ENCODE results near the gene SMIM15. TPM values are rescaled to one million over a fixed set of nuclear protein-coding genes. Genes with fewer than 3 reads are reported as not detected.
"Not testable (repeated sequence)": the region's sequence is repeated elsewhere in the genome, so short reads cannot be mapped to it uniquely, and the experiment has no call there.

Gene SMIM15, protein sequence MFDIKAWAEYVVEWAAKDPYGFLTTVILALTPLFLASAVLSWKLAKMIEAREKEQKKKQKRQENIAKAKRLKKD
- 10 to 100 TPM; 22.5 to 49.0 (median 40.9) TPM for polyA plus RNA-seq

DNA sequence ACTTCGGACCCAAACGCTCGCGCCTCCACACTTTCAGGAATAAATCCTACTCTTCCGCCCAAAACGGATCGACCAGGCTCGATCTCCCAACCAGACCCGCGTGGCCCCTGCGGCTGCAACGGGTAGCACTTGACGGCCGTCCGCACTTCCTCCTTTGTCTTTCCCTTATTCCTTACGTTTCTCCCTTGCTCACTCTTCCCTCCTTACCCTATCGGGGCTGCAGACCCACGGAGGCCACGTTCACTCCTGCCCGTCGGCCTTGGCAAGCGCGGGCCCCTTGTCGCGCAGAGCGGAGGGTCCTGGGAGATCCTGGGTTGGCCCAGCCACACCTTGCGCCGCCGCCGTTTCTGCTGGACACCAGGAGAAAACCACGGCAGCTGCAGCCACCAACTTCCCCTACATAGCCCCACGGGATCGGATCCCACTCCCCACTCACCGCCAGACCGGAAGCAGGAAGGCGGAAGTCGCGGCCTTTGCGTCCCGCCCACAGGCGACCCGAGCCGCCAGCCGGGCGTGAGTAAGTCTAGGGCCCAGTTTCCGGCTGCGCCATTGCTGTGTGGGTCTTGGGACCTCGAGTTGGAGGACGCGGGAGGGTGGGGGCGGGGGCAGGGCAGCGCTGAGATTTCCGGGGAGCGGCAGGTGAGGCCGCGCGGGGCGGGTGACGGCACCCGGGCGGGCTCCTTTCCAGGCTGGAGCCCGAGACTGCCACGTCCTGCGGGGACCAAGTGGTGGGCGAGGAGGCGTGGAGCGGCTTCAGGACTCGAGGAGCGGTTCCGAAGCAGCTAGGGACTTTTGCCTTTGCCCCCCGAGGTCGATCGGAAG, at the start of gene SMIM15:
SMIM15 (minus strand) TSS at position 459 of the 822 bp plus-strand sequence. CDS start 2,297 bp downstream, outside the sequence.
- H3K27ac Mint-ChIP-seq = peak within 1 kb of the TSS; percentile 90 to 97 (median 93)
- H3K27me3 Mint-ChIP-seq (ENCODE audit: low read depth in 3 of 3) = peaks cover 2 to 7% (median 6%) of the 10 kb centered on the region in 3 donors
- H3K9me3 Mint-ChIP-seq = no peaks in the 10 kb centered on the region
- peaks cover 36 to 57% of the 10 kb centered on the region in 2 donors for H3K4me1 Mint-ChIP-seq
- peak within 1 kb of the TSS; percentile 92 to 99 (median 92) for H3K4me3 Mint-ChIP-seq
- peaks cover 10 to 37% (median 29%) of the 10 kb centered on the region in 3 donors for H3K36me3 Mint-ChIP-seq
- peak; percentile 76 to 80 (median 80) for DNase-seq

- Mint-ChIP-seq H3K27me3 (ENCODE audit: low read depth in 3 of 3) (peaks cover 3 to 14% (median 6%) of the 10 kb centered on the region in 3 donors), H3K36me3 (peaks cover 0 to 4% (median 0%) of the 10 kb centered on the region in 3 donors), H3K4me1 (no peaks in the 10 kb centered on the region), H3K9me3 (peaks cover 0 to 4% (median 2%) of the 10 kb centered on the region in 6 donors), H3K27ac (no peak overlapping the region), H3K4me3 (no peak overlapping the region)
- DNase-seq = no peak
These were observed 45.6 kb upstream of the SMIM15 start for GRCh38 chr5:61207884-61208283.

- Mint-ChIP-seq H3K4me1 (no peaks in the 10 kb centered on the region), H3K27ac (no peak overlapping the region), H3K4me3 (no peak overlapping the region), H3K9me3 (peaks cover 0 to 5% (median 2%) of the 10 kb centered on the region in 6 donors), H3K27me3 (ENCODE audit: low read depth in 3 of 3) (peaks cover 3 to 12% (median 6%) of the 10 kb centered on the region in 3 donors), H3K36me3 (peaks cover 0 to 4% (median 0%) of the 10 kb centered on the region in 3 donors)
- DNase-seq = no peak
These were observed 42.7 kb upstream of the SMIM15 start for GRCh38 chr5:61205013-61205412.

DNA sequence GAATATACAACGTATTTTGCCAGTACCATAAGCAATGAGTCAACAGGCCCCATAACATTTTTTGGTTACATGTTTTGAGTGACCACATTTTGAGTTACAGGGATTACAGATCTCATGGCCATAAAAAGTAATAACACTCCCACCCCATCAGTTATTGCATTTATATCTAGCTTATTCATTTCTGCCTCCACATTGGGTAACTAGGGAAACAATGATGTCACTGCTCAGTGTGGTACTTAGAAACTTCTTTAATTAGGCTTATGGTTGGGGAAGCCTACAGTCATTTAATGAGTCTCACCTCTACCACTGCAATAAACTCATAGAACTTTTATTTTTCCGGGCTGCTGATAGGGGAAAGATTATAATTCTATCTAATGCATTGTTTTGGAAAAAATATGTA, 39.9 kb upstream of the SMIM15 start:
- H3K4me1 Mint-ChIP-seq = no peaks in the 10 kb centered on the region
- no peak for DNase-seq
- H3K4me3 Mint-ChIP-seq = no peak overlapping the region
- peaks cover 4 to 14% (median 6%) of the 10 kb centered on the region in 3 donors for H3K27me3 Mint-ChIP-seq (ENCODE audit: low read depth in 3 of 3)
- H3K27ac Mint-ChIP-seq = no peak overlapping the region
- peaks cover 0 to 11% (median 0%) of the 10 kb centered on the region in 3 donors for H3K36me3 Mint-ChIP-seq
- H3K9me3 Mint-ChIP-seq = peaks cover 3 to 11% (median 6%) of the 10 kb centered on the region in 6 donors

DNA sequence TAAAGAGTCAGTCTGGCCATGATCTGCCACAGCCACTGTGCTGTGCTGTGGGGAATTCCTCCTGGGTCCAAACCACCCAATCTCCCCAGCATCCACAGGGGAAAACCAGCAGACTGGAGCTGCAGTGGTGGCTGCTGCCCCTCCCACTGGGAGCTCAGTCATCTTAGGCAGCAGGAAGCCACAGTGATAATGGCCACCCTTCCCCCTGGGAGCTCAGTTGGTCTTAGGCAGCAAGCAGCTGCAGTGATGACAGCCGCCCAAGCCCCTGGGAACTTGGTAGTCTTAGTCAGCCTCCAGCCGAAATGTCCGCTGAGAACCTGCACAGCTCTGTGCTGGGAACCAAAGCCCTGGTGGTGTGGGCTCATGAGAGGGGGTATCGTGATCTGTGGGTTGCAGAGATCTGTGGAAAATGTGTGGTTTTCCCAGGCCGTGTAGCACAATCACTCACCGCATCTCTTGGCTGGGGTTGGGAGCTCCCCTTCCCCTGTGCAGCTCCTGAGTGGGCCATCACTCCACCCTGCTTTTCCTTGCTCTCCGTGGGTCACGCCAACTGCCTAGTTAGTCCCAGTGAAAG, 38.4 kb upstream of the SMIM15 start:
- H3K27me3 Mint-ChIP-seq (ENCODE audit: low read depth in 3 of 3) = peaks cover 0 to 22% (median 5%) of the 10 kb centered on the region in 3 donors
- H3K9me3 Mint-ChIP-seq = peaks cover 3 to 11% (median 6%) of the 10 kb centered on the region in 6 donors
- H3K36me3 Mint-ChIP-seq = peaks cover 0 to 11% (median 0%) of the 10 kb centered on the region in 3 donors

DNA sequence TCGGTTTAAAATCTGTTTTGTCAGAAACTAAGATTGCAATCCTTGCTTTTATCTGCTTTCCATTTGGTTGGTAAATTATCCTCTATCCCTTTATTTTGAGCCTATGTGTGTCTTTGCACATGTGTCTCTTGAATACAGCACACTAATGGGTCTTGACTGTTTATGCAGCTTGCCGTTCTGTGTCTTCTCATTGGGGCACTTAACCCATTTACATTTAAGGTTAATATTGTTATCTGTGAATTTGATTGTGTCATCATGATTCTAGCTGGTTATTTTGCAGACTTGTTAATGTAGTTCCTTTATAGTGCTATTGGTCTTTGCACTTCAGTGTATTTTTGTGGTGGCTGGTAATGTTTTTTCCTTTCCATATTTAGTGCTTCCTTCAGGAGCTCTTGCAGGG, 36.3 kb upstream of the SMIM15 start:
- Mint-ChIP-seq H3K9me3 (peaks cover 3 to 10% (median 6%) of the 10 kb centered on the region in 6 donors), H3K27me3 (ENCODE audit: low read depth in 3 of 3) (peaks cover 2 to 22% (median 8%) of the 10 kb centered on the region in 3 donors), H3K27ac (no peak overlapping the region), H3K36me3 (peaks cover 0 to 7% (median 0%) of the 10 kb centered on the region in 3 donors), H3K4me1 (no peaks in the 10 kb centered on the region), H3K4me3 (no peak overlapping the region)
- no peak for DNase-seq

More for the DNA sequence above, 38.4 kb upstream of the SMIM15 start:
- DNase-seq = no peak
- Mint-ChIP-seq H3K4me1 (no peaks in the 10 kb centered on the region), H3K4me3 (no peak overlapping the region), H3K27ac (no peak overlapping the region)

DNA sequence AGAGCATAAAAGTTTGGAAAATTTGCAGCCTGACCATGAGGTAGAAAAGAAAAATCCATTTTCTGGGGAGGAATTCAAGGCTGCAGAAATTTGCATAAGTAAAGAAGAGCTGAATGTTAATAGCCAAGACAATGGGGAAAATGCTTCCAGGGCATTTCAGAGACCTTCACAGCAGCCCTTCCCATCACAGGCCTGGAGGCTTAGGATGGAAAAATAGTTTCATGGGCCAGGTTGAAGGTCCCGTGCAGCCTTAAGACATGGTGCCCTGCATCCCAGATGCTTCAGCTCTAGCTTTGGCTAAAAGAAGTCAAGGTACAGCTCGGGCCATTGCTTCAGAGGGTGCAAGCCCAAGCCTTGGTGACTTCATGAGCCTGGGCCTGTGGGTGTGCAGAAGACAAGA, 25.6 kb upstream of the SMIM15 start:
- H3K27ac Mint-ChIP-seq; H3K27me3 Mint-ChIP-seq (ENCODE audit: low read depth in 3 of 3); H3K4me1 Mint-ChIP-seq; H3K4me3 Mint-ChIP-seq; DNase-seq; H3K36me3 Mint-ChIP-seq; H3K9me3 Mint-ChIP-seq: not testable (repeated sequence)

DNA sequence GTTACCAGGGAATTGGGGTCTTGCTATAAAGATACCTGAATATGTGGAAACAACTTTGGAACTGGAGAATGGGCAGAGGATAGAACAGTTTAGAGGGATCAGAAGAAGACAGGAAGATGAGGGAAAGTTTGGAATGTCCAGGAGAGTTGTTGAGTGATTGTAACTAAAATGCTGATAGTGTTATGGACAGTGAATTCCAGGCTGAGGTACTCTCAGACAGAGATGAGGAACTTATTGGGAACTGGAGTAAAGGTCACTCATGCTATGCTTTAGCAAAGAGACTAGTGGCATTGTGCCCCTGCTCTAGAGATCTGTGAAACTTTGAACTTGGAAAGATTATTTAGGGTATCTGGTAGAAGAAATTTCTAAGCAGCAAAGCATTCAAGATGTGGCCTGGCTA, 25.1 kb upstream of the SMIM15 start:
- H3K36me3 Mint-ChIP-seq; H3K4me1 Mint-ChIP-seq; H3K9me3 Mint-ChIP-seq; H3K4me3 Mint-ChIP-seq; H3K27ac Mint-ChIP-seq; H3K27me3 Mint-ChIP-seq (ENCODE audit: low read depth in 3 of 3); DNase-seq: not testable (repeated sequence)

GRCh38 chr5:61186634-61187033, 24.4 kb upstream of the SMIM15 start:
- no peaks in the 10 kb centered on the region for H3K4me1 Mint-ChIP-seq
- H3K27ac Mint-ChIP-seq = no peak overlapping the region
- no peak for DNase-seq

GRCh38 chr5:61184708-61185107, 22.4 kb upstream of the SMIM15 start:
- Mint-ChIP-seq H3K36me3 (peaks cover 0 to 8% (median 3%) of the 10 kb centered on the region in 3 donors), H3K27ac (no peak overlapping the region), H3K27me3 (ENCODE audit: low read depth in 3 of 3) (peaks cover 1 to 4% (median 2%) of the 10 kb centered on the region in 3 donors), H3K4me1 (peaks cover 5 to 14% of the 10 kb centered on the region in 2 donors), H3K9me3 (peaks cover 0 to 2% (median 0%) of the 10 kb centered on the region in 6 donors), H3K4me3 (no peak overlapping the region)
- DNase-seq = no peak

More at GRCh38 chr5:61186634-61187033, 24.4 kb upstream of the SMIM15 start:
- H3K36me3 Mint-ChIP-seq = peaks cover 0 to 8% (median 3%) of the 10 kb centered on the region in 3 donors
- H3K27me3 Mint-ChIP-seq (ENCODE audit: low read depth in 3 of 3) = peaks cover 2 to 6% (median 4%) of the 10 kb centered on the region in 3 donors
- H3K9me3 Mint-ChIP-seq = peaks cover 0 to 2% (median 0%) of the 10 kb centered on the region in 6 donors
- no peak overlapping the region for H3K4me3 Mint-ChIP-seq

GRCh38 chr5:61183538-61183937, 21.3 kb upstream of the SMIM15 start:
- peaks cover 5 to 14% of the 10 kb centered on the region in 2 donors for H3K4me1 Mint-ChIP-seq

GRCh38 chr5:61182449-61182848, 20.2 kb upstream of the SMIM15 start:
- no peak for DNase-seq
- H3K36me3 Mint-ChIP-seq = peaks cover 0 to 8% (median 2%) of the 10 kb centered on the region in 3 donors

More at GRCh38 chr5:61183538-61183937, 21.3 kb upstream of the SMIM15 start:
- peaks cover 0 to 2% (median 0%) of the 10 kb centered on the region in 6 donors for H3K9me3 Mint-ChIP-seq
- H3K27me3 Mint-ChIP-seq (ENCODE audit: low read depth in 3 of 3) = peaks cover 2 to 5% (median 3%) of the 10 kb centered on the region in 3 donors
- no peak overlapping the region for H3K4me3 Mint-ChIP-seq
- no peak for DNase-seq
- H3K27ac Mint-ChIP-seq = no peak overlapping the region
- peaks cover 0 to 8% (median 3%) of the 10 kb centered on the region in 3 donors for H3K36me3 Mint-ChIP-seq

GRCh38 chr5:61180886-61181285, 18.6 kb upstream of the SMIM15 start:
- DNase-seq = no peak
- Mint-ChIP-seq H3K9me3 (no peaks in the 10 kb centered on the region), H3K4me3 (peak overlapping the region in 3 of 5 donors; percentile 29 to 48 (median 39))

More at GRCh38 chr5:61182449-61182848, 20.2 kb upstream of the SMIM15 start:
- peaks cover 5 to 14% of the 10 kb centered on the region in 2 donors for H3K4me1 Mint-ChIP-seq
- H3K4me3 Mint-ChIP-seq = no peak overlapping the region
- H3K9me3 Mint-ChIP-seq = peaks cover 0 to 2% (median 0%) of the 10 kb centered on the region in 6 donors
- H3K27me3 Mint-ChIP-seq (ENCODE audit: low read depth in 3 of 3) = peaks cover 2 to 3% (median 3%) of the 10 kb centered on the region in 3 donors
- no peak overlapping the region for H3K27ac Mint-ChIP-seq

More at GRCh38 chr5:61180886-61181285, 18.6 kb upstream of the SMIM15 start:
- Mint-ChIP-seq H3K27me3 (ENCODE audit: low read depth in 3 of 3) (peaks cover 1 to 3% (median 2%) of the 10 kb centered on the region in 3 donors), H3K4me1 (peaks cover 5 to 14% of the 10 kb centered on the region in 2 donors), H3K27ac (no peak overlapping the region), H3K36me3 (no peaks in the 10 kb centered on the region)

All from immature natural killer cell (primary cell).